22Rv1 (cell line): ENCODE measurements around the gene MAEA.

Source experiments
- H3K27ac ChIP-seq: fragments of 450-650 bp; 2 replicates; pipeline ENCODE4 v1.5.1; 2017
- CTCF ChIP-seq: fragments of 450-650 bp; IDR thresholded peaks from 2 replicates; pipeline ENCODE4 v1.5.1; 2017; ENCODE audit warnings: mild to moderate bottlenecking
- ZFX ChIP-seq: fragments of 450-650 bp; IDR thresholded peaks from 2 replicates; pipeline ENCODE4 v1.6.1; 2017; ENCODE audit warnings: antibody characterized with exemption, borderline replicate concordance

The MAEA gene

GRCh38 chr4:1251773-1252066, 38.0 kb upstream of the MAEA start:
- TF ChIP-seq CTCF (no peak), ZFX (no peak)
- H3K27ac ChIP-seq = no peak overlapping the region

GRCh38 chr4:1252928-1253492, 36.7 kb upstream of the MAEA start:
- H3K27ac ChIP-seq = no peak overlapping the region
- TF ChIP-seq CTCF = no peak
- TF ChIP-seq ZFX = no peak

- no peak overlapping the region for H3K27ac ChIP-seq
- no peak for TF ChIP-seq CTCF
- TF ChIP-seq ZFX = no peak
Observed at GRCh38 chr4:1253831-1254230, 35.9 kb upstream of the MAEA start.

- H3K27ac ChIP-seq = no peak overlapping the region
- TF ChIP-seq CTCF = no peak
Observed at GRCh38 chr4:1255151-1255550, 34.5 kb upstream of the MAEA start.

- no peak overlapping the region for H3K27ac ChIP-seq
- TF ChIP-seq ZFX (no peak), CTCF (no peak)
Observed at GRCh38 chr4:1255699-1256098, 34.0 kb upstream of the MAEA start.

- no peak overlapping the region for H3K27ac ChIP-seq
- TF ChIP-seq ZFX (no peak), CTCF (no peak)
Observed at GRCh38 chr4:1258457-1258856, 31.2 kb upstream of the MAEA start.

- H3K27ac ChIP-seq = no peak overlapping the region
- TF ChIP-seq ZFX (no peak), CTCF (no peak)
Observed at GRCh38 chr4:1259966-1260365, 29.7 kb upstream of the MAEA start.
